ENCODE measurements around the gene SYMPK.

Gene SYMPK

GRCh38 chr19:45863335-45863839 is 440 bp upstream of the SYMPK start:
- peak overlapping the region; percentile 42 for H3K4me3 ChIP-seq (ENCODE audit: low read depth, low read length)
- TF ChIP-seq, protein P1, sequence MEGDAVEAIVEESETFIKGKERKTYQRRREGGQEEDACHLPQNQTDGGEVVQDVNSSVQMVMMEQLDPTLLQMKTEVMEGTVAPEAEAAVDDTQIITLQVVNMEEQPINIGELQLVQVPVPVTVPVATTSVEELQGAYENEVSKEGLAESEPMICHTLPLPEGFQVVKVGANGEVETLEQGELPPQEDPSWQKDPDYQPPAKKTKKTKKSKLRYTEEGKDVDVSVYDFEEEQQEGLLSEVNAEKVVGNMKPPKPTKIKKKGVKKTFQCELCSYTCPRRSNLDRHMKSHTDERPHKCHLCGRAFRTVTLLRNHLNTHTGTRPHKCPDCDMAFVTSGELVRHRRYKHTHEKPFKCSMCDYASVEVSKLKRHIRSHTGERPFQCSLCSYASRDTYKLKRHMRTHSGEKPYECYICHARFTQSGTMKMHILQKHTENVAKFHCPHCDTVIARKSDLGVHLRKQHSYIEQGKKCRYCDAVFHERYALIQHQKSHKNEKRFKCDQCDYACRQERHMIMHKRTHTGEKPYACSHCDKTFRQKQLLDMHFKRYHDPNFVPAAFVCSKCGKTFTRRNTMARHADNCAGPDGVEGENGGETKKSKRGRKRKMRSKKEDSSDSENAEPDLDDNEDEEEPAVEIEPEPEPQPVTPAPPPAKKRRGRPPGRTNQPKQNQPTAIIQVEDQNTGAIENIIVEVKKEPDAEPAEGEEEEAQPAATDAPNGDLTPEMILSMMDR (IDR thresholded peaks at IDR 0.05; ENCODE audit: borderline replicate concordance, insufficient read depth, low read depth, low read length) = no peak

DNA sequence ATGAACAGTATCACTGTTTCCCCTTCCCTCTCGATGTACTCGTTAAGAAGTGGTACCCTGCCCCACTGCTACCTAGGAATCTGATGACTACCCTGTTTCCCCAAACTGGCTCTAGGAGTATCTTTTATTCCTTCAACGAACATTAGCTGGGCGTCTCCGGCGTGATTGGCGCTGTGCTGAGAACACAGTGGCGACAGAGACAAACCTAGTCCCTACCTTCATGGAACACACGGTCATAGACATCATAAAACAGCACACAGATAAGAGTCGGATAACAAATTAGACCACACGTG is 730 bp downstream of the SYMPK start:
- TF ChIP-seq, protein P1 (IDR thresholded peaks at IDR 0.05; ENCODE audit: borderline replicate concordance, insufficient read depth, low read depth, low read length) = no peak
- H3K4me3 ChIP-seq (ENCODE audit: low read depth, low read length) = peak overlapping the region; percentile 88

DNA sequence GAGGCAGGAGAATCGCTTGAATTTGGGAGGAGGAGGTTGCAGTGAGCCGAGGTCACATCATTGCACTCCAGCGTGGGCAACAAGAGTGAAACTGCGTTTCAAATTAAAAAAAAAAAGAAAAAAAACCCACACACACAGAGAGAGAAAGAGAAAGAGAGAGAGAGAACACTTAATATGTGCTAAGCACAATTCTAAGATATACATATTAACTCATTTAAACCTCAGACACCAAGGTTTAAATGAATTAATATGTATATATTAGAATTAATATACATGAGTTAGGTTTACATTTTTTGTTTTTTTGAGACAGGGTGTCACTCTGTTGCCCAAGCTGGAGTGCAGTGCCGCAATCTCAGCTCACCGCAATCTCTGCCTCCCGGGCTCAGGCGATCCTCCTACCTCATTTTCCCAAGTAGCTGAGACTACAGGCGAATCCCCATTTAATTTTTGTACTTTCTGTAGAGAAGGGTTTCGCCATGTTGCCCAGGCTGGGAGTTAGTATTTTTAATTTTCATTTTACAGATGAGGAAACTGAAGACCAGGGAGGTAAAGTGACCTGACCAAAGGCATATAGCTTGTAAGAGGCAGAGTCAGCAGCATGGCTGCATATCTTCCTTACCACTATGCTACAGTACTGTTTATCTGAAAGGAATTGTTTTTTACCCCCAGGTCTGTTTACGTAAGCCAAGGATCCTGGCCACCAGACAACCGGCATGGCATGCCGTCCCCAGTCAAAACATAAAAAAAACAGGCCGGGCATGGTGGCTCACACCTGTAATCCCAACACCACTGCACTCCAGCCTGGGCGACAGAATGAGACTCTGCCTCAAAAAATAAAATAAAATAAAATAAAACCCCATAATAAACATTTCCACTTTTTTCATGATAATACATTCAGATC is 2.3 kb downstream of the SYMPK start:
- TF ChIP-seq, protein P1 (IDR thresholded peaks at IDR 0.05; ENCODE audit: borderline replicate concordance, insufficient read depth, low read depth, low read length) = no peak
- H3K4me3 ChIP-seq (ENCODE audit: low read depth, low read length) = no peak overlapping the region

- TF ChIP-seq, protein P1 (IDR thresholded peaks at IDR 0.05; ENCODE audit: borderline replicate concordance, insufficient read depth, low read depth, low read length) = no peak
- H3K4me3 ChIP-seq (ENCODE audit: low read depth, low read length) = no peak overlapping the region
These were observed 8.7 kb downstream of the SYMPK start for GRCh38 chr19:45854167-45854778.

DNA sequence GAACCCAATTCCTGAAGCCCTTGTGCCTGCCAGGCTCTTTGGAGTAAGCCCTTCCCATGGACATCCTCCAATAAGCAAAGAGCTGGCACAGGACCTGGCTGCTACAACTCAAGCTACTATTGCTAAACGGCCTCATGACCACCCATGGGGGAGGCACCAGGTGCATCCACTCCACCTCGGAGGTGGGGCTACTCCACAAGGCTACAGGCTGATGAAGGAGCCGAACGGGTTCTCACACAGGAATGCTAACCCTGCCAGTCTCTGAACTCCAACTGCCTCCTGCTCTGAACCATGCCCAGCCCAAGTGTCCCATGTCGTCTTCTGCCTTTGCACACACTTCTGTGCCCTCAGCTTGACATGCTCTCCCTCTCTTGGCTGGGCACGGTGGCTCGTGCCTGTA is 10.0 kb downstream of the SYMPK start:
- TF ChIP-seq, protein P1 (IDR thresholded peaks at IDR 0.05; ENCODE audit: borderline replicate concordance, insufficient read depth, low read depth, low read length) = no peak
- no peak overlapping the region for H3K4me3 ChIP-seq (ENCODE audit: low read depth, low read length)

DNA sequence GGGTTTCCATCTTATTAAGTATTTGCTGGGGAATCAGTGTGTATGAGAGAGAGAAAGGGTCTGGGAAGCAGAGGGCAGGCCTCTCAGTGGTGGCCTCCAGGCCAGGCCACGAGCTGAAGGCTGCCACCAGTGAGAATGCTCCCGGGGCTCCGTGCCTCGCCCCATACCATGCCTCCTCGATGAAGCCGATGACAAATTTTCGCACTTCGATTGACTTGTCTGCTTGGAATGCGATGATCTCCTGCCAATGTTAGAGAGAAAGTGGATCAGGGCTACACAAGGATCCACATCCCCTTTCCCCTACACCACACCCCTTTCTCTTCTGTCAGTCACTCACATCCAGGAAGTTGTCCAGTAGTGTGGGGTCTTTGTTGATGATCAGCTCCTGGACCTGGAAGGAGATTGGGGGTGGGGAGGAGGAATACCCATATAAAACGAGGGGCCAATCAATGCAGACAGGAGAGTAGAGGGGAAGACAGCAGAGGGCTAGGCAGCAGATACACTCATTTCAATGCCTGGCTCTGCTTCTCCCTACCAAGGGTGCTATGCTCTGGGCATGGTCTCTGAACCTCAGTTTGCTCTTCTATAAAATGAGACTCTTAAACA is 10.7 kb downstream of the SYMPK start:
- H3K4me3 ChIP-seq (ENCODE audit: low read depth, low read length) = no peak overlapping the region
- TF ChIP-seq, protein P1 (IDR thresholded peaks at IDR 0.05; ENCODE audit: borderline replicate concordance, insufficient read depth, low read depth, low read length) = no peak
